ENCODE results near the gene L3MBTL2. TPM values are rescaled to one million over a fixed set of nuclear protein-coding genes. Genes with fewer than 3 reads are reported as not detected.

The L3MBTL2 gene
- 17.9 to 19.2 TPM (median 18.7 TPM) in 5 replicates for total RNA-seq (2022; extraction: Qiagen RNA extraction)

DNA sequence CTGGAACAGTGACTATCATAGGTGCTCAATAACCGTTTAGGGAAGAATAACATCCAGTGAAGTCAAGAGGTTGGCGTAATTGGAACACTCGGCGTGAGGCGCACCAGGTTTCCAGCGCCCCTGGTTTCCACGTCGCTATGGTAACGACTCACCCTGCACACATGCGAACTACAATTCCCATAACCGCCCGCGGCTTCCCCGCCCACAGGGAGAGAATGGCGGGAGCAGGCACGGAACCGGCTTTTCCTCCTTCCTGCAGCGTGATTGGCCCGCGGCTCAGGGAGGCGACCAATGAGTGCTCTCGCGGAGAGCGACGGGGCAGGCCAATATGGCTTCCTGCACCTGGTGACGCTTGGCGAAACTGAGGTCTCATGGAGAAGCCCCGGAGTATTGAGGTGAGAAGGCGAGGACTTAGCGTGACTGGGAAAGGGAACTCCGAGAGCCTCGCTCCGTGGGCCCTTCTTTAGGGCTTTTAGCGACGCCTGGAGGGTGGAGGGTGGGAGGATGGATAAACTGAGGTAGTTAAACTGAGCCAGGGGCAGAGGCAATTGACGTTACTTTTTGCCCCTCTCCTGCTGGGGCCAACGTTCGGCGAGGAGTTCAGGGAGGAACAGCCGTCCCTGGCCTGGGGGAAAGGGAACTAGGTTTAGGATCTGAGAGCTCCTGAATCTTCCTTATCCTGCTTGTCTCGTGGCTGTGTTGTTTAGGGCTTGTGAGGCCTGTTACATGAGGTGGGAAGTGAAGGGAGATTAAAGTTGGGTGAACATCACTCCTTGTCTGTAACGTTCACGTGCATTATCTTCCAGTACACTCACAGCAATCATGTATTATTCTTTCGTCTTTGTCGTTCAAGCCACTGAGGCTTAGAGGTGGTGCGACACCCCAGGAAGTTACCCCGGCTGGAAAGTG is at the start of gene L3MBTL2:
TSS of gene L3MBTL2 (plus strand) at position 321 of the 909 bp plus-strand sequence. CDS start at position 372, 51 bp downstream.

DNA sequence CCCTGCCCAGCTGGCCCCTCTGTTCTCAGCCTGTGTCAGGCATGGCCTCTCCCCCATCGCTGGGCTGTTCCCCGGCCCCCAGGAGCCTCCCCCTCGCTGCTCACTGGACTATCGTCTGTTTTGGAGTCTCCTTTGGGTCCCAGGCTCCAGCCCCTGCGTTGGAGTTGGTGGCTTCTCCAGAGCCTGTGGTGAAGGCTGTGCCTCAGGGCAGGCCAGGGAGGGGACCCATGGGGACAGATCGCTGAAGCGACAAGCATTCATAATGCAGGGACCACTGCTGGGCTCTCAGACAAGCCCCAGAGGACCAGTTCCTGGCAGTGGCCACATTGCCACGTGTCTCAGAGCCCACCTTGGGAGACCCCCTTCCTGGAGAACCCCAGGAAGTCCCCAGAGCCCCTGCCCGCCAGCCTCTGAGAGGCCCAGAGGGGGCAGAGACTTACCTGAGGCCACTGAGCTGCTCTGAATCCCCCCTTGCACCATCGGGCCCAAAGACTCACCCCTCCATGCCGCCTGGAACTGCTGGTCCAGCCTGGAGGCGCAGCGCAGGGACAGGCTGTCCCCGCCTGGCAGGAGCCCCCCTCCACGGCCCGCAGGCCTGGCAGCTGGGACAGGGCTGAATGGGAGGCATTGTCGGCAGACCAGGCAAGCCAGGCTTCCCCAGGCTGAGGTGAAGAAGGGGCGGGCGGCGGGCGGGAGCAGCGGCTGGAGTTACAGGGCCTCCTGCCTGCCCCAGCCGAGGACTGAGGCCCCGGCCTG is 35.4 kb downstream of the L3MBTL2 start, which contains the start of gene CHADL:
TSS of gene CHADL (minus strand) at position 555 of the 756 bp plus-strand sequence. CDS start at position 505, 50 bp downstream.

Other genes starting within 250 kb of the L3MBTL2 start
- 19.8 to 27.4 TPM (median 24.7 TPM) in 5 replicates for gene EP300, start 112.7 kb upstream of the L3MBTL2 start, total RNA-seq (2022; extraction: Qiagen RNA extraction)
- not detected in 5 replicates for gene CHADL, start 35.6 kb downstream of the L3MBTL2 start, total RNA-seq (2022; extraction: Qiagen RNA extraction)
- 64.3 to 86.5 TPM (median 80.5 TPM) in 5 replicates for gene RANGAP1, start 80.9 kb downstream of the L3MBTL2 start, total RNA-seq (2022; extraction: Qiagen RNA extraction)
- 16.3 to 26.5 TPM (median 25.6 TPM) in 5 replicates for gene ZC3H7B, start 96.2 kb downstream of the L3MBTL2 start, total RNA-seq (2022; extraction: Qiagen RNA extraction)
- 0.88 to 1.4 TPM (median 1.0 TPM) in 5 replicates for gene TEF, start 176.6 kb downstream of the L3MBTL2 start, total RNA-seq (2022; extraction: Qiagen RNA extraction)
- 20.3 to 30.6 TPM (median 27.0 TPM) in 5 replicates for gene TOB2, start 241.5 kb downstream of the L3MBTL2 start, total RNA-seq (2022; extraction: Qiagen RNA extraction)

Measured in A549 treated with dexamethasone at 1 μM for 4 hours (cell line).